ENCODE measurements around the gene TMEM167B.

Gene TMEM167B

GRCh38 chr1:109133002-109133706 is 42.6 kb downstream of the TMEM167B start:
- H3K4me1 ChIP-seq (ENCODE audit: insufficient read depth, low read length) = no peaks in the 10 kb centered on the region

DNA sequence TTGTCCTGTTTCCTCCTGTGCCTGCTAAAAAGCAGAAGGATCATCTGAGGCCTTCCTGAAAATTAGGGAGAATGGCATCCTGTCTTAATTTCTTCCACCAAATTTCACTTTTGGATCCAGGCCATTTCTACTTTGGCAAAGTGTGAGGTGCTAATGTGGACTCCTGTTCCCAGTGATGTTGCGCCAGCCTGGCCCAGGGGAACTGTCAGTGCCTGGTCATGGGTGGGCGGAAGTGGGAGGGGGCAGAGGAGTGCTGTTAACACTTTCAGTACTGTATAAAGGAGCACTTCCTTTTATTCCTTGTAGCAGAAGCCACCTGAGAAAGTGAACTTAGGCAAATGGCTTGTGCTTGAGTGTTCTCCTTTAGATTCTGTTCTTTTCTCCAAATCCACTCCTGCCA is 43.3 kb downstream of the TMEM167B start:
- H3K27me3 ChIP-seq (ENCODE audit: insufficient read depth, low read length, poor library complexity) = no peaks in the 10 kb centered on the region
- H3K27ac ChIP-seq (ENCODE audit: low read length) = no peak overlapping the region
- ATAC-seq (ENCODE audit: insufficient read depth, low read depth) (no peak), DNase-seq (no peak)
- no peaks in the 10 kb centered on the region for H3K9me3 ChIP-seq (ENCODE audit: insufficient read depth, low read length, severe bottlenecking)
- H3K4me1 ChIP-seq (ENCODE audit: insufficient read depth, low read length) = no peaks in the 10 kb centered on the region
- H3K4me2 ChIP-seq (ENCODE audit: insufficient read depth, low read length) = no peak overlapping the region
- H3K4me3 ChIP-seq (ENCODE audit: low read depth in 1 of 2, low read length in 2 of 2) = no peak overlapping the region
- H3K36me3 ChIP-seq (ENCODE audit: insufficient read depth, low read length) = no peaks in the 10 kb centered on the region
- no peak overlapping the region for H2AFZ ChIP-seq (ENCODE audit: low read depth, low read length)
- H3K9ac ChIP-seq (ENCODE audit: low read depth, low read length) = no peak overlapping the region
- no peaks in the 10 kb centered on the region for H3K79me2 ChIP-seq (ENCODE audit: insufficient read depth, low read length)
- no peak for TF ChIP-seq EZH2 (IDR thresholded peaks at IDR 0.05; ENCODE audit: borderline replicate concordance, low read depth, low read length, severe bottlenecking)
- TF ChIP-seq, protein P1, sequence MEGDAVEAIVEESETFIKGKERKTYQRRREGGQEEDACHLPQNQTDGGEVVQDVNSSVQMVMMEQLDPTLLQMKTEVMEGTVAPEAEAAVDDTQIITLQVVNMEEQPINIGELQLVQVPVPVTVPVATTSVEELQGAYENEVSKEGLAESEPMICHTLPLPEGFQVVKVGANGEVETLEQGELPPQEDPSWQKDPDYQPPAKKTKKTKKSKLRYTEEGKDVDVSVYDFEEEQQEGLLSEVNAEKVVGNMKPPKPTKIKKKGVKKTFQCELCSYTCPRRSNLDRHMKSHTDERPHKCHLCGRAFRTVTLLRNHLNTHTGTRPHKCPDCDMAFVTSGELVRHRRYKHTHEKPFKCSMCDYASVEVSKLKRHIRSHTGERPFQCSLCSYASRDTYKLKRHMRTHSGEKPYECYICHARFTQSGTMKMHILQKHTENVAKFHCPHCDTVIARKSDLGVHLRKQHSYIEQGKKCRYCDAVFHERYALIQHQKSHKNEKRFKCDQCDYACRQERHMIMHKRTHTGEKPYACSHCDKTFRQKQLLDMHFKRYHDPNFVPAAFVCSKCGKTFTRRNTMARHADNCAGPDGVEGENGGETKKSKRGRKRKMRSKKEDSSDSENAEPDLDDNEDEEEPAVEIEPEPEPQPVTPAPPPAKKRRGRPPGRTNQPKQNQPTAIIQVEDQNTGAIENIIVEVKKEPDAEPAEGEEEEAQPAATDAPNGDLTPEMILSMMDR (IDR thresholded peaks at IDR 0.05; ENCODE audit: borderline replicate concordance, extremely low read depth, low read length, poor library complexity, severe bottlenecking) = no peak
- H4K20me1 ChIP-seq (ENCODE audit: insufficient read depth, low read length) = no peaks in the 10 kb centered on the region

More at GRCh38 chr1:109133002-109133706, 42.6 kb downstream of the TMEM167B start:
- no peak for ATAC-seq (ENCODE audit: insufficient read depth, low read depth)
- no peaks in the 10 kb centered on the region for H3K27me3 ChIP-seq (ENCODE audit: insufficient read depth, low read length, poor library complexity)
- H2AFZ ChIP-seq (ENCODE audit: low read depth, low read length) = no peak overlapping the region
- H3K4me2 ChIP-seq (ENCODE audit: insufficient read depth, low read length) = no peak overlapping the region
- TF ChIP-seq EZH2 (IDR thresholded peaks at IDR 0.05; ENCODE audit: borderline replicate concordance, low read depth, low read length, severe bottlenecking) = no peak
- TF ChIP-seq, protein P1 (IDR thresholded peaks at IDR 0.05; ENCODE audit: borderline replicate concordance, extremely low read depth, low read length, poor library complexity, severe bottlenecking) = no peak
- no peaks in the 10 kb centered on the region for H3K79me2 ChIP-seq (ENCODE audit: insufficient read depth, low read length)
- H3K9ac ChIP-seq (ENCODE audit: low read depth, low read length) = no peak overlapping the region
- H4K20me1 ChIP-seq (ENCODE audit: insufficient read depth, low read length) = no peaks in the 10 kb centered on the region
- H3K27ac ChIP-seq (ENCODE audit: low read length) = no peak overlapping the region
- no peaks in the 10 kb centered on the region for H3K9me3 ChIP-seq (ENCODE audit: insufficient read depth, low read length, severe bottlenecking)
- DNase-seq = no peak
- H3K4me3 ChIP-seq (ENCODE audit: low read depth in 1 of 2, low read length in 2 of 2) = no peak overlapping the region
- H3K36me3 ChIP-seq (ENCODE audit: insufficient read depth, low read length) = no peaks in the 10 kb centered on the region

DNA sequence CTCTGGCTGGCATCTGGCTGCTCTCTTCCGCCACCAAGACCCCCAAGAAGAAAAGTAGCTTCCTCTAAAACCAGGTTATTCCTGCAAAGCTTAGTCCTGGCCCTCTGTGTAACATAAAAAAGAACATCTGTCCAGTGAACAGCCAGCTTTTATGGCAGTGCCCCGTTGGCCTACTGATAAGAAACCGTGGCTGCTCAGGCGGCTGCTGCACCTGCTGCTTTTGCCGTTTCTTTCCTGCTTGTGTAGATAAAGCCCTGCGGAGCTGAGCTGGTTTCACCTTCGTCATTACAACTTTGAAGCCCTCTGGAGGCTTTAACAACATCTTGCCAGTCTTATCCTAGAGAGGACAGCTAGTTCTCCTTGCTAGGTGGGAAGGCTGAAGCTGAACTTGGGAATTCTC is 43.9 kb downstream of the TMEM167B start:
- H3K4me1 ChIP-seq (ENCODE audit: insufficient read depth, low read length) = no peaks in the 10 kb centered on the region
- no peaks in the 10 kb centered on the region for H3K9me3 ChIP-seq (ENCODE audit: insufficient read depth, low read length, severe bottlenecking)
- H3K27ac ChIP-seq (ENCODE audit: low read length) = no peak overlapping the region
- no peak overlapping the region for H2AFZ ChIP-seq (ENCODE audit: low read depth, low read length)
- TF ChIP-seq EZH2 (IDR thresholded peaks at IDR 0.05; ENCODE audit: borderline replicate concordance, low read depth, low read length, severe bottlenecking) = no peak
- TF ChIP-seq, protein P1 (IDR thresholded peaks at IDR 0.05; ENCODE audit: borderline replicate concordance, extremely low read depth, low read length, poor library complexity, severe bottlenecking) = no peak
- no peak overlapping the region for H3K9ac ChIP-seq (ENCODE audit: low read depth, low read length)
- no peak overlapping the region for H3K4me3 ChIP-seq (ENCODE audit: low read depth in 1 of 2, low read length in 2 of 2)
- no peak for DNase-seq
- no peaks in the 10 kb centered on the region for H3K36me3 ChIP-seq (ENCODE audit: insufficient read depth, low read length)
- H4K20me1 ChIP-seq (ENCODE audit: insufficient read depth, low read length) = no peaks in the 10 kb centered on the region
- H3K27me3 ChIP-seq (ENCODE audit: insufficient read depth, low read length, poor library complexity) = no peaks in the 10 kb centered on the region
- ATAC-seq (ENCODE audit: insufficient read depth, low read depth) = no peak
- H3K4me2 ChIP-seq (ENCODE audit: insufficient read depth, low read length) = no peak overlapping the region
- no peaks in the 10 kb centered on the region for H3K79me2 ChIP-seq (ENCODE audit: insufficient read depth, low read length)

All from DND-41 (cell line).